ENCODE measurements around the gene GUCA2A.

GRCh38 chr1:42186152-42186551, 21.6 kb upstream of the GUCA2A start:
- TF ChIP-seq CTCF (IDR thresholded peaks at IDR 0.05) = no peak
- TF ChIP-seq POLR2AphosphoS5 (IDR thresholded peaks at IDR 0.05) = no peak
- TF ChIP-seq POLR2A (IDR thresholded peaks at IDR 0.05) = no peak
- TF ChIP-seq EP300 (IDR thresholded peaks at IDR 0.05) = no peak
